HL-60 (cell line): ENCODE measurements around the gene TARS2.
A peak's percentile ranks its signal among the peaks of the same experiment; 100 is the strongest.

Source experiments
- DNase-seq, 2 experiments: peaks; one replicate each; pipeline ENCODE4 v3.0.0-alpha.2; 2010 to 2020; ENCODE audit warnings: low read depth in 1 of 2, low spot score in 1 of 2
- H3K27ac ChIP-seq: fragments of 250-450 bp; sonication (Bioruptor Pico); replicated peaks from 2 replicates; pipeline ENCODE4 v1.5.1; 2020; ENCODE audit warnings: mild to moderate bottlenecking, moderate library complexity
- H3K27me3 ChIP-seq: fragments of 250-450 bp; sonication (Bioruptor Pico); 2 replicates; pipeline ENCODE4 v1.5.1; 2021; ENCODE audit warnings: mild to moderate bottlenecking, moderate library complexity; ENCODE audit not compliant: insufficient read depth, poor library complexity, severe bottlenecking
- H3K4me3 ChIP-seq: replicated peaks from 2 replicates; pipeline ENCODE4 v1.5.1; 2011; ENCODE audit warnings: mild to moderate bottlenecking, control low read depth, low read length; ENCODE audit not compliant: insufficient read depth
- CTCF ChIP-seq: IDR thresholded peaks from one replicate; pipeline ENCODE4 v1.5.1; 2011; ENCODE audit warnings: low read length, control low read depth, inconsistent platforms; ENCODE audit not compliant: insufficient read depth
- GABPA ChIP-seq: IDR thresholded peaks from 2 replicates; pipeline ENCODE4 v1.6.1; 2012; ENCODE audit warnings: low read depth
- POLR2AphosphoS5 ChIP-seq: IDR thresholded peaks from 2 replicates; pipeline ENCODE4 v1.6.1; 2012; ENCODE audit warnings: low read depth
- REST ChIP-seq: IDR thresholded peaks from 2 replicates; pipeline ENCODE4 v1.6.1; 2012; ENCODE audit warnings: low read depth; ENCODE audit not compliant: insufficient replicate concordance
- SPI1 ChIP-seq: IDR thresholded peaks from 2 replicates; pipeline ENCODE4 v1.6.1; 2012; ENCODE audit warnings: low read depth, mild to moderate bottlenecking, borderline replicate concordance

TARS2 gene

GRCh38 chr1:150516050-150516591, 28.9 kb downstream of the TARS2 start:
- DNase-seq = peak in 1 of 2 experiments; percentile 14
- Histone ChIP-seq H3K4me3 (peak overlapping the region; percentile 61), H3K27ac (peak overlapping the region; percentile 47; the same call in 1 of the 2 replicates), H3K27me3 (no peaks in the 10 kb centered on the region)
- no peak for TF ChIP-seq POLR2AphosphoS5
- TF ChIP-seq SPI1 = no peak
- TF ChIP-seq CTCF = no peak
- no peak for TF ChIP-seq GABPA
- no peak for TF ChIP-seq REST

GRCh38 chr1:150516616-150517015, 29.4 kb downstream of the TARS2 start:
- Histone ChIP-seq H3K4me3 (no peak overlapping the region), H3K27me3 (no peaks in the 10 kb centered on the region), H3K27ac (no peak overlapping the region)
- no peak for DNase-seq
- TF ChIP-seq POLR2AphosphoS5 (no peak), CTCF (no peak), REST (no peak), SPI1 (no peak), GABPA (no peak)

- TF ChIP-seq CTCF = no peak
- no peak for TF ChIP-seq REST
- no peak for TF ChIP-seq SPI1
- TF ChIP-seq GABPA = no peak
- TF ChIP-seq POLR2AphosphoS5 = no peak
- DNase-seq = no peak
- Histone ChIP-seq H3K4me3 (no peak overlapping the region), H3K27ac (no peak overlapping the region), H3K27me3 (no peaks in the 10 kb centered on the region)
These were observed 34.2 kb downstream of the TARS2 start for GRCh38 chr1:150521196-150521968.
